Nephron (organoid): Measurements from ENCODE around the gene MCAM.
A peak's percentile ranks its signal among the peaks of the same experiment; 100 is the strongest.

ENCODE experiments used
- H3K27ac Mint-ChIP-seq, 3 experiments: 2 replicates each; pipeline ENCODE4 v1.8.0; 2020; ENCODE audit warnings: mixed read lengths in 3 of 3, mild to moderate bottlenecking in 2 of 3, moderate library complexity in 1 of 3
- H3K27me3 Mint-ChIP-seq: 2 replicates; pipeline ENCODE4 v1.8.0; 2021; ENCODE audit warnings: low read depth, mild to moderate bottlenecking, moderate library complexity, mixed read lengths
- H3K36me3 Mint-ChIP-seq: 2 replicates; pipeline ENCODE4 v1.8.0; 2020; ENCODE audit warnings: low read depth, mixed read lengths
- H3K4me1 Mint-ChIP-seq: 2 replicates; pipeline ENCODE4 v1.8.0; 2020; ENCODE audit warnings: mixed read lengths
- H3K4me3 Mint-ChIP-seq, 3 experiments: 2 replicates each; pipeline ENCODE4 v1.8.0; 2020; ENCODE audit warnings: mild to moderate bottlenecking in 3 of 3, mixed read lengths in 3 of 3, moderate library complexity in 2 of 3
- H3K9me3 Mint-ChIP-seq: 2 replicates; pipeline ENCODE4 v1.8.0; 2020; ENCODE audit warnings: mixed read lengths
- TF ChIP-seq, protein P1 (sequence below), 3 experiments: fragments of 200-600 bp; sonication (generic); IDR thresholded peaks; one replicate each; pipeline ENCODE4 v1.5.0; 2021; ENCODE audit warnings: antibody characterized with exemption in 3 of 3; ENCODE audit not compliant: unreplicated experiment in 3 of 3

Gene MCAM

DNA sequence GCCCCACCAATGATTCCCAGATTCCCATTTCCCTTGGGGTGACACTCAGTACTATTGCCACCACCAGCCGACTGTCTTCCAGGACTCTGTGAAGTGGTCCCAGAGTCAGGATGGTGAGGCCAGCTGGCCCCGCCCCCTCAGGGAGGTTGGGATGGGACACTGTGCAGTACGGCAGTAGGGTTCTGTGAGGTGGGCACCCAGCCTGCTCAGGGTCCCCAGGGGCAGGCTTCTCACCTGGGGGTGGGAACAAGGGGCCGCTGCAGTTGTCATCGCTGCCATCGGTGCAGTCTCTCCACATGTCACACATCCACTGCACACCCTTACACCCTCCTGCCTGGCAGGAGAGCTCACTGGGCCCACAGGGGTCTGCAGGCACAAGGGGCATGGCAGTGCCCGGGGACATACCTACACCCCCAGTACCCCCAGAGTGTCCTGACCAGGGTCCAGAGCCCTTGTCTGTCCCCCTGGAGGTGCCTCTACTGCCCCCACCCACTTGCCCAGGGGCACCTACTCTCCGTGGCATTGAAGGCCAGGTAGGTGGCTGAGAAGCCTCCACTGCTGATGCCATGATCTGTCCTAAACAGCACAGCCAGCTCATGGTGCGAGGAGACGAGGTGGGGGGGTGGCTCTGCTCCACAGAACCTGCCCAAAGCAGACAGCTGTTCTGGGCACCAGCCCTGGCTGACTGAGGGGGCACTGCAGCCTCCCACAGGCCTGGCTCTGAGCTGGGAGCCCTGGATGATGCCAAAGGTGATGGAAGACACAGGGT is 25.6 kb upstream of the MCAM start:
- Mint-ChIP-seq H3K27me3 (peaks cover 72% of the 10 kb centered on the region), H3K9me3 (no peaks in the 10 kb centered on the region), H3K4me1 (peaks cover 31% of the 10 kb centered on the region), H3K4me3 (peak overlapping the region in 2 of 3 experiments; percentile 54 to 56), H3K36me3 (no peaks in the 10 kb centered on the region), H3K27ac (no peak overlapping the region)
- TF ChIP-seq, protein P1, sequence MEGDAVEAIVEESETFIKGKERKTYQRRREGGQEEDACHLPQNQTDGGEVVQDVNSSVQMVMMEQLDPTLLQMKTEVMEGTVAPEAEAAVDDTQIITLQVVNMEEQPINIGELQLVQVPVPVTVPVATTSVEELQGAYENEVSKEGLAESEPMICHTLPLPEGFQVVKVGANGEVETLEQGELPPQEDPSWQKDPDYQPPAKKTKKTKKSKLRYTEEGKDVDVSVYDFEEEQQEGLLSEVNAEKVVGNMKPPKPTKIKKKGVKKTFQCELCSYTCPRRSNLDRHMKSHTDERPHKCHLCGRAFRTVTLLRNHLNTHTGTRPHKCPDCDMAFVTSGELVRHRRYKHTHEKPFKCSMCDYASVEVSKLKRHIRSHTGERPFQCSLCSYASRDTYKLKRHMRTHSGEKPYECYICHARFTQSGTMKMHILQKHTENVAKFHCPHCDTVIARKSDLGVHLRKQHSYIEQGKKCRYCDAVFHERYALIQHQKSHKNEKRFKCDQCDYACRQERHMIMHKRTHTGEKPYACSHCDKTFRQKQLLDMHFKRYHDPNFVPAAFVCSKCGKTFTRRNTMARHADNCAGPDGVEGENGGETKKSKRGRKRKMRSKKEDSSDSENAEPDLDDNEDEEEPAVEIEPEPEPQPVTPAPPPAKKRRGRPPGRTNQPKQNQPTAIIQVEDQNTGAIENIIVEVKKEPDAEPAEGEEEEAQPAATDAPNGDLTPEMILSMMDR (IDR thresholded peaks at IDR 0.05; ENCODE audit: unreplicated experiment in 3 of 3) = no peak

DNA sequence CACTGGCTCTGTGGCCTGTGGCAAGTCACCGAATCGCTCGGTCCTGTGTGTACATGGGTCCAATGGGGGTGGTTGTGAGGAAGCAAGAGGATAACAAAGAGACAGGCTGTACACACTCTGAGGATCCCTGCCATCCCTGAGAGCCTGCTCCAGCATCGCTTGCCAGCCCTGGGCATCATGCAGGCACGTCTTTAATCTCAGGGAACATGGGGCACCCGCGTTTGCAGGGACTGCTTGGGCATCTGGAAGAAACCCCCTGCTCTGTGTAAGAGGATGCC is 25.0 kb upstream of the MCAM start:
- H3K27ac Mint-ChIP-seq = no peak overlapping the region
- TF ChIP-seq, protein P1 (IDR thresholded peaks at IDR 0.05; ENCODE audit: unreplicated experiment in 3 of 3) = no peak
- peaks cover 32% of the 10 kb centered on the region for H3K4me1 Mint-ChIP-seq
- peak overlapping the region in 2 of 3 experiments; percentile 54 to 56 for H3K4me3 Mint-ChIP-seq
- peaks cover 66% of the 10 kb centered on the region for H3K27me3 Mint-ChIP-seq
- H3K9me3 Mint-ChIP-seq = no peaks in the 10 kb centered on the region
- H3K36me3 Mint-ChIP-seq = no peaks in the 10 kb centered on the region

DNA sequence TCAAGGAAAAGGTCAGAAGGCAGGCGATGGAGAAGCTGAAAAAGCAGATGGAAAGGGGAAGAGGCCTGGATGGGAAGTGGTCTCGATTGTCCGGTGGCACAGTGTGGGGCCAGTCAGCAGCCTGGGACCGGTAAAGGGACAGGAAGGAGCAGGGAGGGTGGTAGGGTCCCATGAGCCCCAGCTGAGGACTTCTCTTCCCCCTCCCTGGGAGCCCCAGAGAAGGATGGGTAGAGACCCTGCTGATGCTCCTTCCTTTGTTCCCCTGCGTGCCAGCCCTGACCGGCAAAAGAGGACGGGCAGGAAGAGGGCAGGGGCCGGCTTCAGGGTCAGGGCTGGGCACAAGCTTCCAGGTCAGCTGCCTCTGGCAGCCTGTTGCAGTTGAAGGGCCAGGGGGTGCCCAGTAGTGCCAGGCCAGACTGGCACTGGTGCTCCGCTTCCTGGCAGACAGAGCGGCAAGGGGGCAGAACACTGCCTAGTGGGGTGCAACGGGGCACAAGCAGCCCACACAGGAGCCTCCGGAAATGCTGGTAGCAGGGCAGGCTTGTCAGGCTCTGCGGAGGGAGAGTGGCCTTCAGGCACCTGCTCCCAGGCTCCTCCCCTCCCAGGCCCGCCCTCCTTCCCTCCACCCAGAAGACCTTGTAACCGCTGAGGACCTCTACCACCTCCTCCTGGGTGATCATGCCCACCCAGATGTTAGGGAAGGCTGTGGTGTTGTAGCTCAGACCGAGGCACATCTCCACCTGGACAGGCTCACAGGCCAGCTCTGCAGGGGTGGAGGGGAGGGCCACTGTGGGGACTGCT is 24.5 kb upstream of the MCAM start:
- H3K36me3 Mint-ChIP-seq = no peaks in the 10 kb centered on the region
- no peaks in the 10 kb centered on the region for H3K9me3 Mint-ChIP-seq
- H3K4me3 Mint-ChIP-seq = peak overlapping the region; percentile 56 to 73 (median 66)
- H3K27ac Mint-ChIP-seq = peak overlapping the region in 1 of 3 experiments; percentile 80
- peaks cover 61% of the 10 kb centered on the region for H3K27me3 Mint-ChIP-seq
- TF ChIP-seq, protein P1 (IDR thresholded peaks at IDR 0.05; ENCODE audit: unreplicated experiment in 3 of 3) = no peak
- H3K4me1 Mint-ChIP-seq = peaks cover 37% of the 10 kb centered on the region

DNA sequence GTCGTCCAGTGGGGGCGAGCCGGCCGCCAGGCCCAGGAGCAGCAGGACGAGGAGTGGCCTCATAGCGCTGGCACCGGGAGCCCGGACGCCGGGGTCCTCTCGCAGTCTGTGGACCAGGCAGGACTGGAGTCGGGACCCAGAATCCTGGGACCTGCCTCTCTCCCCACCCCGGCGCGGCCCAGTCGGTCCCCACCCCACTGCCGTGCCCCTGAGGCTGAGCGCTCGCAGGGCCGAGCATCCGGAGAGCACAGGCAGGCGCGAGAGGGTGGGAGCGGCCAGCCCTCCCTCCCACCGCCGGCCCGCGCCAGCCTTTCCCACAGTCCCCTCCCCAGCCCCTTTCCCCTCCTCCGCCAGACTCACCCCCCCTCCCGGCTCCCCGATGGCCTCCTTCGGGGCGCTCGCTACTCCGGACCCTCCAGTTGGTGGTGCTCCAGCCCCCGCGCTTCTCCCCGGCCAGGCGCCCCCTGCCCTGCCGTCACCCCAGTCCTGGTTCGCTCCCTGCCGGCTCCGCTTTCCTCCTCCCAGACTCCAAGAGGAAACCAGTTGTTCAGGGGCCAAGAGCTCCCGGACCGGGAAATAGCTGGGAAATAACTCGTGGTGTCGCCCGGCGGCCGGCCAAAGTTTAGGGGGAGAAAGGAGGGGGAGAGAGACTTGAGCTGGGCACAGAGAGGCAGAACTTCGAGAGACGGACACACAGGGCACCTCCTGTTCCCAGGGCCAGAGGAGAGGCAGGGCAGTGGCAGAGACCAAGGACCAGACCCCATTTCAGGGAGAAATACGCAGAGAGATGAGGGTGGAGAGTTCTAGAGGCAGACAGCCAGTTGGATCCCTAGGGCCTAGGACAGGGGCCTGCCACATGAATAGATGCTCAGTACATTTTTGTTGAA is 23.6 kb upstream of the MCAM start, which contains the start of gene C1QTNF5:
C1QTNF5 (minus strand) TSS at position 549 of the 887 bp plus-strand sequence; CDS start at position 63, 486 bp downstream.
- H3K27ac Mint-ChIP-seq = peak within 1 kb of the TSS in 2 of 3 experiments; percentile 20 to 80
- H3K36me3 Mint-ChIP-seq = no peaks in the 10 kb centered on the region
- H3K27me3 Mint-ChIP-seq = peaks cover 54% of the 10 kb centered on the region
- TF ChIP-seq, protein P1 (IDR thresholded peaks at IDR 0.05; ENCODE audit: unreplicated experiment in 3 of 3) = no peak
- no peaks in the 10 kb centered on the region for H3K9me3 Mint-ChIP-seq
- H3K4me3 Mint-ChIP-seq = peak within 1 kb of the TSS; percentile 56 to 73 (median 66)
- H3K4me1 Mint-ChIP-seq = peaks cover 44% of the 10 kb centered on the region

DNA sequence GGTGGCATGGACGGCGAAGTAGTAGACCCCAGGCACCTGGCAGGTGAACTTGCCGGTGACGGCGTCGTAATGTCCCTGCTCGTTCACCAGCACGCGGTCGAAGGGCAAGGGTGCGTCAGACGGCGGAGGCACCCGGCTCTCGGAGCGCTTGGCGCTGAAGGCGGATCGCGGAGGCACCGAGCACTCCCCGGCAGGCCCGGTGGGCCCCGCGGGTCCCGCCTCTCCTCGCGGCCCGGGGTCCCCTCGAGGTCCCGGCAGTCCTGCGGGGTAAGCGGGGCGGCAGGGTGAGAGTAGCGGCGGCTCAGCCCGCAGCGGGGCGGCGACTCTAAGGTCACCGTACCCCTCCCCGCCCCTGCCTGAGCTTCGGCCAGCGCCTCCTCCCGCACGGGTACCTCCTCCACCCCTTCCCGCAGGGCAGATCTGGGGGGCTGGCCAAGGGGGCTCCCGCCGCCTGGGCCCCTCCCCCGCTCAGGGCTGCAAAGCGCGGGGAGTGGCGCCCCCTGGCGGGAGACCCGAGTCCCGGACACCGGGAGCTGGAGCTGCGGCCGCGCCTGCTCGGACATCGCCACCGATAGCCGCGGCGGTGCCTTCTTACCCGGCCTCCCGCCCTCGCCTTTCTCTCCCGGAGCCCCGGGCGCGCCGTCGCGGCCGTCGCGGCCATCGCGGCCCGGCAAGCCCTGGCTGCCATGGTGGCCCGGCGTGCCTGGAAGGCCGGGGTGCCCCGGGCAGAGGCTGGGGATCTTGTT is 22.8 kb upstream of the MCAM start:
- H3K27ac Mint-ChIP-seq = peak overlapping the region in 2 of 3 experiments; percentile 29 to 67
- TF ChIP-seq, protein P1 (IDR thresholded peaks at IDR 0.05; ENCODE audit: unreplicated experiment in 3 of 3) = peak; percentile 96 to 99 (median 97)
- H3K9me3 Mint-ChIP-seq = no peaks in the 10 kb centered on the region
- H3K36me3 Mint-ChIP-seq = no peaks in the 10 kb centered on the region
- peaks cover 48% of the 10 kb centered on the region for H3K4me1 Mint-ChIP-seq
- peaks cover 49% of the 10 kb centered on the region for H3K27me3 Mint-ChIP-seq
- H3K4me3 Mint-ChIP-seq = peak overlapping the region; percentile 86 to 100 (median 99)
